Ishikawa (cell line): ENCODE measurements around the gene DNAJC2.

Source experiments
- CREB1 ChIP-seq: IDR thresholded peaks from 2 replicates; pipeline ENCODE4 v1.6.1; 2012; ENCODE audit warnings: low read depth
- RAD21 ChIP-seq: IDR thresholded peaks from 2 replicates; pipeline ENCODE4 v1.6.1; 2012; ENCODE audit warnings: low read depth
- TF ChIP-seq, protein P1 (sequence below): IDR thresholded peaks from 2 replicates; pipeline ENCODE4 v1.6.1; 2012; ENCODE audit warnings: low read depth, mild to moderate bottlenecking
- TF ChIP-seq, protein P2 (sequence below): IDR thresholded peaks from 2 replicates; pipeline ENCODE4 v1.6.1; 2012

DNA sequence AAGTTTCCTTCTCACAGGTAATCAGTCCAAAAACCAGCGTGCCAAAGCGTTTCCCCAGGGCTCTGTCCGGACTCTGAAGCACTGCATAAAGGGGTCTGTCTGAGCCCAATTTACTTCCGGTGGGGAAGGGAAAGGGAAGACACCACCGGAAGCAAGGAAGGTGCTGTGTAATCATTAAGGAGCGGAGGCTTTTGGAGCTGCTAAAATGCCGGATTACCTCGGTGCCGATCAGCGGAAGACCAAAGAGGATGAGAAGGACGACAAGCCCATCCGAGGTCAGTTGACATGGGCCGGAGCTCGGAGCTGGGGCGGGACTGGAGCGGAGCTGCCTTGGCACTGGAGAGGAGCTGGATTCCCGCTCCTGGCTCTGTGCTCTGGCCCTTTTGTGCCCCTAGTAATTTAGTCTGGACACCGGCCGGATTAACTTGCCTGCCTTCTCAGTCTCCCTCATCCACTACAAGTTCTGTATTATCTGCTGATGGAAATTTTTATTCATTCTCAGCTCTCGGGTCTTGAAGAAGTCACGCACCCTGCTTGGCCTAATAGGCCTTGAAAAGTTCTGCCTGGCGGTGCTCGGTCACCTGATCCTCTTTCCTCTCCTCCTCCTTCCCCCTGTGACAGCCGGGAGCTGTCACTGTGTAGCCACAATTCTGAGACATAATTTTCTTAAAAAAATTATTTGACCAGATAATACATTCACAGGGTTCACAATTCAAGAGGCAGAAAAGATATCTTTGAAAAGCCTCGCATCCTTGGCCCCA, 3.1 kb upstream of the DNAJC2 start, which contains the start of gene PSMC2:
- TF ChIP-seq, protein P1, sequence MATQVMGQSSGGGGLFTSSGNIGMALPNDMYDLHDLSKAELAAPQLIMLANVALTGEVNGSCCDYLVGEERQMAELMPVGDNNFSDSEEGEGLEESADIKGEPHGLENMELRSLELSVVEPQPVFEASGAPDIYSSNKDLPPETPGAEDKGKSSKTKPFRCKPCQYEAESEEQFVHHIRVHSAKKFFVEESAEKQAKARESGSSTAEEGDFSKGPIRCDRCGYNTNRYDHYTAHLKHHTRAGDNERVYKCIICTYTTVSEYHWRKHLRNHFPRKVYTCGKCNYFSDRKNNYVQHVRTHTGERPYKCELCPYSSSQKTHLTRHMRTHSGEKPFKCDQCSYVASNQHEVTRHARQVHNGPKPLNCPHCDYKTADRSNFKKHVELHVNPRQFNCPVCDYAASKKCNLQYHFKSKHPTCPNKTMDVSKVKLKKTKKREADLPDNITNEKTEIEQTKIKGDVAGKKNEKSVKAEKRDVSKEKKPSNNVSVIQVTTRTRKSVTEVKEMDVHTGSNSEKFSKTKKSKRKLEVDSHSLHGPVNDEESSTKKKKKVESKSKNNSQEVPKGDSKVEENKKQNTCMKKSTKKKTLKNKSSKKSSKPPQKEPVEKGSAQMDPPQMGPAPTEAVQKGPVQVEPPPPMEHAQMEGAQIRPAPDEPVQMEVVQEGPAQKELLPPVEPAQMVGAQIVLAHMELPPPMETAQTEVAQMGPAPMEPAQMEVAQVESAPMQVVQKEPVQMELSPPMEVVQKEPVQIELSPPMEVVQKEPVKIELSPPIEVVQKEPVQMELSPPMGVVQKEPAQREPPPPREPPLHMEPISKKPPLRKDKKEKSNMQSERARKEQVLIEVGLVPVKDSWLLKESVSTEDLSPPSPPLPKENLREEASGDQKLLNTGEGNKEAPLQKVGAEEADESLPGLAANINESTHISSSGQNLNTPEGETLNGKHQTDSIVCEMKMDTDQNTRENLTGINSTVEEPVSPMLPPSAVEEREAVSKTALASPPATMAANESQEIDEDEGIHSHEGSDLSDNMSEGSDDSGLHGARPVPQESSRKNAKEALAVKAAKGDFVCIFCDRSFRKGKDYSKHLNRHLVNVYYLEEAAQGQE: no peak
- TF ChIP-seq CREB1: no peak
- no peak for TF ChIP-seq RAD21
- TF ChIP-seq, protein P2, sequence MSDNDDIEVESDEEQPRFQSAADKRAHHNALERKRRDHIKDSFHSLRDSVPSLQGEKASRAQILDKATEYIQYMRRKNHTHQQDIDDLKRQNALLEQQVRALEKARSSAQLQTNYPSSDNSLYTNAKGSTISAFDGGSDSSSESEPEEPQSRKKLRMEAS: peak; percentile 68
